Right ventricle myocardium superior (tissue), 1 donor: ENCODE measurements around the gene KRTAP10-6. TPM values are rescaled to one million over a fixed set of nuclear protein-coding genes. Genes with fewer than 3 reads are reported as not detected.
"Not testable (repeated sequence)": the region's sequence is repeated elsewhere in the genome, so short reads cannot be mapped to it uniquely, and the experiment has no call there.

Experiments used
- ATAC-seq: fragments of 200-7000 bp; cut with Tn5 transposase; one replicate; pipeline ENCODE4 v1.9.1; 2020; ENCODE audit warnings: mild to moderate bottlenecking; ENCODE audit not compliant: poor library complexity
- DNase-seq: peaks from one replicate; pipeline ENCODE4 v3.0.0-alpha.2; 2020
- intact Hi-C: fragments of 100-400 bp; cut with DNase I; formaldehyde crosslinking; loops from one replicate; pipeline ENCODE4 v1.11.2; 2022
- long read RNA-seq: library from polyadenylated mRNA; unstranded; transcript quantifications from one replicate; pipeline ENCODE4 v2.0.0, GENCODE V29; 2021
- total RNA-seq: library from RNA; stranded (reverse); fragmentation: NEBNext Ultra II Directional; extraction: Animal tissue kit (Norgen Biotek cat#: 25700); gene quantifications from one replicate; pipeline ENCODE4 v1.2.1, GENCODE V29; 2021
- donor health status: DM: no; HTN: yes; CAD: no; lungs with severe emphysema.

The KRTAP10-6 gene
- not detected for total RNA-seq
- long read RNA-seq, result 0 reads

DNA sequence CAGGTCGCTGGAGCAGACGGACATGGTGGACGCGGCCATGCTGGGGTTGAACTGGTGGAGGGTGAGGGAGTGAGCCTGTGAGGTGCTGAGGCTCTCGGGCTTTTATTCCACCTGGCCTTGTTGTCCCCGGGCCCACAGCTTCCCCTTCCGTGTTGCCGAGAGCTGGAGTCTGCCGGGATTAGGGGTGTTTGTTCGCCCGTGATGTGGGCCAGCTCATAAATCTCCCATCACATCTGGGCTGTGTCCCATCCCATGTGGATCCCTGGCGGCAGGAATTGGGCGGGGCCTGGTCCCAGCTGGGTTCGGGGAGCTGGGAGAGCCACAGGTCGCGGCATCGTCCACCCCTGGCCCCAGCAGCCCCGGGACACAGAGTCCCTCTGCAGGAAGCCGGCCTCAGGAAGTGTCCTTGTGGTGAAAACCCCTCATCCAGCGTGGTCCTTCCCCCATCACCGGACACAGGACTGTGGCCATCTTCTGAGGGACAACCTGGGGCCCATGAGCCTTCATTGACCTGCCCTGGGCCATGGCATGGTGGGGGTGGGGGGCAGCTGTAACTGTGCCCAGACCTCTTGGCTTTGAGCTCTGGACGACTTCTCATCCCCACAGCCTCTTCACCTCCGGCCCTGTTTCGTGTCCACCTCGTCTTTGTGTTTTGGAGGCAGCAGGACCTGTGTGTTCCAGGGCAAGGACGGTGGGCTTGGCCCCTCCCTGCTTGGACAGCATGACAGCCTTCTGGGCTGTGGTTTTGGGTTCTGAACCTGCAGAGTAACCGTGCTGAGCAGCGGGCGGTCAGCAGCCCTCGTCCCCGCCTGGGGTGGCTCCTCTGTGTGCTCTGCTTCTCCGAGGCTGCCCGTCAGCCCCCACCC lies at the start of gene KRTAP10-6:
KRTAP10-6 (minus strand) TSS at position 60 of the 866 bp plus-strand sequence; CDS start at position 39, 21 bp downstream.
- intact Hi-C loops, result no loop called here
- DNase-seq, result no peak
- no peak for ATAC-seq

DNA sequence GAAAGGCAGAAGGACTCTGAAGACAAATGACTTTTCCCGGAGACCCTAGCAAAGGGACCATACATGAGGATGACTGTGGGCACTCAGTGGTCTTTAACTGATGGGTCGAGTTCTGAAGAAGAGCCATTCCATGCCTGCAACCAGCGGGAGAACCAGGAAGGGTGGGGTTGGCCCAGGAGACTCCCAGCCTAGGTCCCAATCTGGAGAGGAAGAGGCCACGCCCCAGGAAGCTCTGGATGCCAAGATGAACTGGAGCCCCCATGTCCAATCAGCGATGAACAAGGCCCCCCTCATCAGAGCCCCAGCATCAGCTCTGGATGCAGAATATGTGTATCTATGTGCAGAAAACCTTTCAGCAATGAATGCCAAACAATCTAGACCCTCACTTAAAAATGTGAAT lies 48.5 kb upstream of the KRTAP10-6 start:
- intact Hi-C loops, result no loop called here
- DNase-seq (no peak), ATAC-seq (no peak)

DNA sequence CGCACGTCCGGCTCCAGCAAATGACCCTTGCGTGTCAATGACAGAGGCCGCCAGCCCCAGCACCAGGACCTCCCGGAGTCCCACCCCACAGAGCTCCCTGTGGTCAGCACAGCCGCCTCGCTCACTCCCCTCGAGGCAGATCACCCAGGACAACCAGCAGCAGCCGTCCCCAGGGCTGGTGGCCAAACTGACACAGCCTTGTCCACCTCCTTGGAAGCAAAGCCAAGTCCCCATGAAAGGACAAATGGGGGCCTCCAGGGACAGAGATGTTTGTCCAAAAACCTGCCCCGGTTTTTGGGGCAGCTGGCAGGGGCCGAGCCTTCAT lies 47.0 kb upstream of the KRTAP10-6 start:
- intact Hi-C loops, result no loop called here
- DNase-seq (no peak), ATAC-seq (no peak)

GRCh38 chr21:44638506-44639330 lies 46.4 kb upstream of the KRTAP10-6 start:
- intact Hi-C loops, DNase-seq, ATAC-seq: not testable (repeated sequence)

DNA sequence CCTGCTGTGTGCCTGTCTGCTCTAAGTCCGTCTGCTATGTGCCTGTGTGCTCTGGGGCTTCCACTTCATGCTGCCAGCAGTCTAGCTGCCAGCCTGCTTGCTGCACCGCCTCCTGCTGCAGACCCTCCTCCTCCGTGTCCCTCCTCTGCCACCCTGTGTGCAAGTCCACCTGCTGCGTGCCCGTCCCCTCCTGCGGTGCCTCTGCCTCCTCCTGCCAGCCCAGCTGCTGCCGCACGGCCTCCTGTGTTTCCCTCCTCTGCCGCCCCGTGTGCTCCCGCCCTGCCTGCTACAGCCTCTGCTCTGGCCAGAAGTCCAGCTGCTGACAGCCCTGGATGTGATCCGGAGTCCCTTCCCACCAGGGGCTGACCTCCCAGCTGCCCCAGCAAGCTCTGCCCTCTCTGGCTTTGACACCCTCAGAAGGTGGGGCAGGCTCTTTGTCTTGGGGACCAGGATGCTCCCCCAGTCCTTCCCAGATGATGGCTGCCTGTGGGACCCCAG lies 45.6 kb upstream of the KRTAP10-6 start:
- intact Hi-C loops, ATAC-seq: not testable (repeated sequence)

DNA sequence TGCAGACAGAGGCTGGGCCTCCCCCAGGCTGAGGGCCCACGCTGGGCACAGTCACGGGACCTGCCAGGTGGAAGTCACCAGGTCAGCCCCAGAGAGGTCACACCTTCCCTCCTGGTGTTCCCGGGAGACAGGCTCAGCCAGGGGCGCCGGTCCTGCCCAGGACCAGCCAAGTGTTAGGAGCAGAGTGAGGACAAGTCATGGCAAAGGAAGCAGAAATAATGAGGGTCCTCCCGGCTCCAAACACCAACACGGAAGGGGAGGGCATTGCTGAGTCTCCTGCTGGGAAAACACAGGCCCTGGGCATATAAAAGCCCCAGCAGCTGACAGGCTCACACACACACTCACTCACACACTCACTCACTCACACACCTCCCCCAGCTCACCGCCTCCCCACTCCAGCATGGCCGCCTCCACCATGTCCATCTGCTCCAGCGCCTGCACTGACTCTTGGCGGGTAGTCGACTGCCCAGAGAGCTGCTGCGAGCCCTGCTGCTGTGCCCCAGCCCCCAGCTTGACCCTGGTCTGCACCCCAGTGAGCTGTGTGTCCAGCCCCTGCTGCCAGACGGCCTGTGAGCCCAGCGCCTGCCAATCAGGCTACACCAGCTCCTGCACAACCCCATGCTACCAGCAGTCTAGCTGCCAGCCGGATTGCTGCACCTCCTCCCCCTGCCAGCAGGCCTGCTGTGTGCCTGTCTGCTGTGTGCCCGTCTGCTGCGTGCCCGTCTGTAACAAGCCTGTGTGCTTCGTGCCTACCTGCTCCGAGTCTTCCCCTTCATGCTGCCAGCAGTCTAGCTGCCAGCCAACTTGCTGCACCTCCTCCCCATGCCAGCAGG lies 44.9 kb upstream of the KRTAP10-6 start, which contains the start of gene KRTAP10-10:
KRTAP10-10 (plus strand) TSS at position 339 of the 833 bp plus-strand sequence; CDS start at position 401, 62 bp downstream.
- DNase-seq (no peak), ATAC-seq (no peak)
- intact Hi-C loops, result no loop called here

More for the DNA sequence above, 45.6 kb upstream of the KRTAP10-6 start:
- not testable (repeated sequence) for DNase-seq

DNA sequence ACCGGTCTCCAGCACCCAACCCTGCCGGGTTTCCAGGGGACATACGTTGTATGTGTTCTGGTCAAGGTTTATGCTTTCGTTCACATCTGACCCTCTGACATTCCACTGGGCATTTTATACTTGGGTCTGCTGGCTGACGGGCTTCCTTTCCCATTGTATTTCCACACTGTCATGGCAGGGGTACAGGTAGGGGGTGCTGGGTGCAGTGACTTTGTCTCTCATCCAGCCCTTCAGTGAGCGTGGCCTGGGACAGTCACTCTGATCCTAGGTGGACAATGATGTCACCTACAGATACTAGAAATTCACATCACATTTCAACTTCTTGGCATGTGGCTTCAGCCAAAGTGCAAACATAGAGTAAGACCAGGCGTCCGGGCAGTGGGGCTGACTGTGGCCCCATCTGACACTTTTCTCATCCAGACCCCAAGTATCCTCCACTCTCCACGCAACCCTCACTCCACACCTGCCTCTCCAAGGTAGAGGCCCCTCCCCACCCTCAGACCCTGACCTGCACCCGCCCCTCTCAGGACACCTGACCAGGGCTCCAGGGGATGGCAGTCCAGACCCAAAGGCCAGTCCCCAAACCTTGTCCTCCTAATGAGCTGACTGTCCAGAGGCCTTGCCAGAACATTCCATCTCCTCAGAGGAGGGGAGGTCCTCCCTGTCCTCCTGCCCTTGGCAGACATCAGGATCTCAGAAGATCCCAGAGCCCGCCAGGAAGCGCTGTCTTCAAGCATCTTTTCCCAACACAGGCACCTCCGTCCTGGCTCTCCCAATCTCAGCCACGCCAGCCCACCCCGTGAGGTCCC lies 44.1 kb upstream of the KRTAP10-6 start:
- no peak for ATAC-seq
- no peak for DNase-seq
- intact Hi-C loops, result no loop called here

DNA sequence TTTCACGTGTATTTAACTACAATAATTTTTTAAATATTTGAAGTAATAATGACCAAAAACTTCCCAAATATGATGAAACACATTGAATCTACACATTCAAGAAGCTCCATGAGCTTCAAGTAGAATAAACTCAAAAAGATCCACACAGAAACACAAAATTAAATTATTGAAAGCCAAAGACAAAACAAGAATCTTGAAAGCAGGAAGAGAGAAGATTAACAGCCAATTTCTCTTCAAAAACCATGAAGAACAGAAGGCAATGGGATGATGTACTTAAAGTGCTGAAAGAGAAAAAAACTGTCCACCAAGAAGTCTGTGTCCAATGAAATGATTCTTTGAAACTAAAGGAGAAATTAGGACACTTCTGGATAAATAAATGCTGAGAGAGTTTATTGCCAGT lies 39.8 kb upstream of the KRTAP10-6 start:
- DNase-seq (no peak), ATAC-seq (no peak)
- intact Hi-C loops, result no loop called here

DNA sequence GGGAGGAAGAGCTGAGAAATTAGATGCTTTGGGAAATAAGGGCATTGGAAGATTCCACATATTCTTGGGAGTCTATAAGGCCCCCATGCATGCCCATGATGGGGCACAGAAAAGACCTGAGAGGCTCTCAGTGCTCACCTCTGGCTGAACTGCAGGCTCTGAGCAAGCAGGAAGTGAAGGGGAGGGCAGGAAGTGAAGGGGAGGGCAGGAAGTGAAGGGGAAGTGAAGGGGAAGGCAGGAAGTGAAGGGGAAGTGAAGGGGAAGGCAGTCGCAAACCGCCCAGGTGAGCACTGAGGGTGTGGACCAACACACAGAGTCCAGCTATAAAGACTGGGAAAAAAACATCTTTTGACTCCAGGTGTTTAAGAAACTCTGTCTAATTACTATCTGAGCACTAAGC lies 38.1 kb upstream of the KRTAP10-6 start:
- no peak for DNase-seq
- ATAC-seq, result no peak
- intact Hi-C loops, result no loop called here

GRCh38 chr21:44628707-44629391 lies 36.5 kb upstream of the KRTAP10-6 start:
- intact Hi-C loops, result no loop called here

DNA sequence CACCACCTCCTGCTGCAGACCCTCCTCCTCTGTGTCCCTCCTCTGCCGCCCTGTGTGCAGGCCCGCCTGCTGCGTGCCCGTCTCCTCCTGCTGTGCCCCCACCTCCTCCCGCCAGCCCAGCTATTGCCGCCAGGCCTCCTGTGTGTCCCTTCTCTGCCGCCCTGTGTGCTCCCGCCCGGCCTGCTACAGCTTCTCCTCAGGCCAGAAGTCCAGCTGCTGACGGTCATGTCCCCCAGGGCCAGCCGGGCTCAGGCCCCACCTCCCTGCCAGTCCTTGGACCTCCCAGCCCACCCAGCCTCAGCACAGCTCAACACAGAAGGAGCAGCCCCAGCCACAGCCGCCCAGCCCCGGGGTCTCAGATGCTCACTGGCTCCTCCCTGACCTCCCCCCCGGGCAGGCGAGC lies 35.5 kb upstream of the KRTAP10-6 start:
- ATAC-seq, DNase-seq, intact Hi-C loops: not testable (repeated sequence)

More at GRCh38 chr21:44628707-44629391, 36.5 kb upstream of the KRTAP10-6 start:
- DNase-seq (no peak), ATAC-seq (peak; percentile 39)

- ATAC-seq, DNase-seq, intact Hi-C loops: not testable (repeated sequence)
Observed at GRCh38 chr21:44627181-44627822, 35.0 kb upstream of the KRTAP10-6 start.

GRCh38 chr21:44626673-44627143 lies 34.4 kb upstream of the KRTAP10-6 start, which contains the start of gene KRTAP10-9:
Gene KRTAP10-9 (plus strand): TSS chr21:44627093. CDS start chr21:44627172, 79 bp downstream.
- ATAC-seq, result no peak
- intact Hi-C loops, result no loop called here
- no peak for DNase-seq

GRCh38 chr21:44626262-44626661 lies 34.0 kb upstream of the KRTAP10-6 start:
- intact Hi-C loops, result no loop called here
- DNase-seq (no peak), ATAC-seq (no peak)

DNA sequence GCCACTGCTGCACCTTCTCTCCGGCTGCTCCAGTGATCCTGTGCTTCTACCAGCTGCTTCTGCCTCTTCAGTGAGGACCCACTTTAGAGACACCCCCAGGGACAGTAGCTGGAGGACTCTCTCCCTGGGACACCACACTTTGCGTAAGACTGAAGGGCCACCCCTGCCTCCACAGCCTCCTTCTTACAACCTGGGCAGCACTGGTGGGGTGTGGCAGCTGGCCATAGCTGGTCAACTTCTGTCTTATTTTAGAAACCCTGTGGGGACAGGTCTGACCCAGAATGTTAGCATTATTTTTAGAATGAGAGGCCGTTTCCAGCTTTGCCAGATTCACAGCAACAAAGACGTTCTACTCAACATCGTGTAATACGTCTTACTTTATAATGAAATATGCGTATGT lies 33.5 kb upstream of the KRTAP10-6 start:
- DNase-seq (no peak), ATAC-seq (peak; percentile 41)
- intact Hi-C loops, result no loop called here

- ATAC-seq (no peak), DNase-seq (no peak)
- intact Hi-C loops, result no loop called here
Observed at GRCh38 chr21:44623575-44623974, 31.3 kb upstream of the KRTAP10-6 start.
